OCI-M1 (cell line): ENCODE results near the gene GAB1.

Experiments
- DNase-seq: peaks from one replicate; lab custom pipeline; 2025; lab: John Stamatoyannopoulos, UW

Gene GAB1

DNA sequence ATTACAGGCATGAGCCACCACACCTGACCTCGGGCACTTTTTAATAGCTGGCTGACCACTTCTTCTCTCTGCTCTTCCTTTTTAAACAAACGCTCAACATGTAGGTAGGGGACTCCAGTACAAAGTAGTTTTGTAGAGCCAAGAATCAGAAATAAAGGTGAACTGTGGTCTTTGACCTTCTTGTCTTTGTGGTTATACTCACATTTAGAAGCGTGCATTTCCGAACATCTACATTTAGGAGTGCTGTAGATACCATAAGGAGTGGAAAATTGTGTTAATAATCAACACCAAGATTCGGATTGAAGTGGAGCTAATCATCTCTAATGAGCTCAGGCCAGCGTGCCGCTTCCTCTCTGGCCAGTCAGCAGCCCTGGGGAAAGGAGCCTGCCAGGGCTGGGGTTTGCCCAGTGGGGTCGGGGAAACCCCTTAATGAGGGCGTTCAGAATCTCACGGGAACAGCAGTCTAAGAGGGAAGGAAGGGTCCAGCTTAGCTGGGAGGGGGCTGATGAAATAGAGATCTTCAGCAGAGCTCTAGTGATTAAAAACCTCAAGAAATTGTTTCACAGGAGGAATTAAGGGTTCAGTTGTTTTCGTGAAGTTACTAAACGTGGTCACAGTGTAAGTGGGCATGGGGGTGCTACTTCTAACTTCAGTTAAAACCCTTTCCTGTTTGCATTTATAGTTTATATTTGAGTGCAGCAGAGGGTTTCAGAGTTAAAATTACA is 81.2 kb downstream of the GAB1 start:
- no peak for DNase-seq

DNA sequence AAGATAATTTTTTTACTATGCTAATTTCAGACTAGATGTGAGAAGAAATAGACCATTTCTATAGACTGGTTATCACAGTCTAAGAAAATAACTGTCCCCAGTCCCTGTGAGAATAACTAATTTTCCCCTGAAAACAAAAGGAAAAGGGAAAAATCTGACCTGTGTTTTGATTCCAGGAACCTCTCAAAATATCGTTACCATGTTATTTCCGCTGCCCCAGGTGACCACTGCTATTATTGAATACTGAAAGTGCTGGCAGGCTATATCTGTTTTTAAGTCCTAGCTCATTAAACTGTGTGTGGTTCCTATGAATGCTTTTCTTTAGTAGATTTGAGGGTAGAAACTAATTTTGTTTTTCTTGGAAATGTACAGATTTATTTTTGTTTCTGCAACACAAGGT is 83.6 kb downstream of the GAB1 start:
- no peak for DNase-seq

DNA sequence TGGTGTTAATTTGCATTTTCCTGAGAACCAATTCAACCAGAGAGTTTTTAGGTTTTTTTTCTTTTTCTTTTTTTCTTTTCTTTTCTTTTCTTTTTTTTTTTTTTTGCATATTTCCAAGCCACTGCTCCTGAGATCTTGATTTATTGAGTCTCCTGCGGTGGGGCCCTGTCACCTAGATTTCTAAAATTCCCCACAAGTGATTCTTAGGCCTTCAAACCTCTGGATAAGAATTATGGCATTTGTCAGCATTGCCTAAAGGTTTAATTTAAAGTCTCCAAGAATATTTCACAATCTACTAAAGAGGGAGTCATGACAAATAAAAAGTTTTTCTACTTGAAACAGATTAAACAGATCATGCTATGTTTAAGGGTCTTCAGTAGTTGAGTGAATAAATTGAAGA is 84.9 kb downstream of the GAB1 start:
- no peak for DNase-seq

DNA sequence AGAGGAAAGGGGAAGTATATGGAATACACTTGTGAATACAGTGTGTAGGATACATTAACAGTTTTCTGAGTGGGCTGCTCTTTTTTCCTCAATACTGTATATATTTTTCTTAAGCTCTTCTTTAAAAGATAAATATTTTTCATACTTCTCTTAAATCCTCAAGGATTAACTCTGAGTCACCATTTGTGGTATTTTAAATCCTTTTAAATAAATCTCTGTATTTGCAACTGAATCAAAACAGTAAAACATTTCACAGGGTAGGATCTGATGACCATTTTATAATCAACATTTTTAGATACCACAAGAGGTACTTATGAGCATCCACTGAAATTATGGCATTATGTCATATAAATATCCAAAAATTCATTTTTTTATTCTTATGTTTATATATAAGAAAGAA is 87.6 kb downstream of the GAB1 start:
- DNase-seq = no peak

DNA sequence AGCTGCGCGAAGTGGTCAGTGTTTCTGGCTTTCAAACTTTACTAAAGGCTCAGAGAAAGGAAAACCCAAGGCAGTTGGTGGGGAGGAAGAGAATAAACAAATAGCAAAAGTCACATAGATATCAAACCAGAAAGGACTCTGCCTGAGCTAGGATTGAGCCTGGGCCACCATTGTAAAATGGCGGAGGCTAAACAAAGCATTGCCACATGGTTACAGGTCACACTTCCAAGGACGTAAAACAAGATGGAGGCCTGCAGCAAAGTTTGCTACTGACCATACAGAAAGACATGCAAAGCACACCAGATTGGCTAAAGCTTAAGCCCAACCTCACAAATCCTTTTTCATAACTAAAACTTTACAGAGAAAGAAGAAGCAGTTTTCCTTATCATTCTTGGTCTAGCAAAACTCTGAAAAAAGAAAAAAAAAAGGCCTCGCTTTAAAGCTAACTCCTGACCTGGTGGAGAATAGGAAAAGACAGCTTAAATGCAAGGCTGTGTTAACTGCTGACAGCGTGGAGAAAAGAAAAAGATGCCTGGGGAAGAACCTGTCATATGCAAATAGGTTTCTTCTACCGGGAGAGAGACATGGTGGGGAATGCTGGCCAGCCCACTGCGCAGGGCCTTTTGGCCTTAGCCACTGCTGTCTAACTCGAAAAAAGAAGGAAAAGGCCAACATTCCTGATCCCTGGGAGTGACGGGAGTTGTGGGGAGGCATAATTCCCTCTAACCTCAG is 95.0 kb downstream of the GAB1 start:
- no peak for DNase-seq

DNA sequence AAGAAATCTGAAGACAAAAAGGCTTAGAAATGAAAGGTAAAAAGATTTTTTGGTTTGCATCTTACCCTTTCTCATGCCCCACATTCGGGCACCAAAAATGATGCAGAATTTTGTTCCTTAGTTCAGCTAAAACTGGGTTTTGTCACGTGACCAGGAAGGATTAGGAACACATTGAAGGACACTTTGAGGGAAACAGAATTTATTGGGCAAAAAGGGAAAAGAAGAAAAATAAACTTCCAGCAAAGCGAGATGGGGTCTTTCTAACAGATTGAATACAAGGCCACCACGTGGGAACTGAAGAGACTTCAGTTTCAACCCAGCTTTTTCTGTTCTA is 95.5 kb downstream of the GAB1 start:
- no peak for DNase-seq

DNA sequence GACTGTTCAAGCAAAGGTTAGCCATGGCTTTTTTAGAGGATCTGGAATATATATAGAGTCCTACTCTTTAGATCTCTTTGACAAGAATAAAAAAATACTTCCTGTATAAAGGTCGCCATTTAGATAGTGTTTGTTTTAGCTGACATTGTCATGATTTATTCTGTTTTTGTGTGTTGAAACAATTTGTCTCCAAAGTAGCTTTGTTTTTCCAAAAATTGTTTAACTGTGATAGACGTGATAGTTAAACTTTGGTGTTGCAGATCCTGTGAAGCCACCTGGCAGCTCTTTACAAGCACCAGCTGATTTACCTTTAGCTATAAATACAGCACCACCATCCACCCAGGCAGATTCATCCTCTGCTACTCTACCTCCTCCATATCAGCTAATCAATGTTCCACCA is 96.6 kb downstream of the GAB1 start:
- DNase-seq = no peak

DNA sequence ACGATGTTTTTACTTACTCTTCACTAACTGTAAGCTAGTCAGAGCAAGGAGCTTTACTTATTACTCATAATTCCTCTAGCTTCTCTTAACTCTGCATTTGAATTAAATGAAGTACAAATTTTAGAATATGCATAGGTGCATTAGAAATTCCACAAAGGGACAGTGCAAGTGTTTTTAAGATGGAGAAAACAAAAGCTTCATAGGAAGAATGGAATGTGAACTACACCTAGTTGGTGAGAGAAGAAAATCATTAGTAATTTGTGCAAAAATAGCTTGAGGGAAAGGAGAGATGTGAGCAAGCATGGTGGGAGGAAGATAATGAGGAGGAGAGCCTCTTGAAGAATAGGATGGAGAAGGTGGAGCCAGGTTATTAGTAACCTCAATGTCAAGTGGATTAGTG is 99.3 kb downstream of the GAB1 start:
- DNase-seq = no peak

DNA sequence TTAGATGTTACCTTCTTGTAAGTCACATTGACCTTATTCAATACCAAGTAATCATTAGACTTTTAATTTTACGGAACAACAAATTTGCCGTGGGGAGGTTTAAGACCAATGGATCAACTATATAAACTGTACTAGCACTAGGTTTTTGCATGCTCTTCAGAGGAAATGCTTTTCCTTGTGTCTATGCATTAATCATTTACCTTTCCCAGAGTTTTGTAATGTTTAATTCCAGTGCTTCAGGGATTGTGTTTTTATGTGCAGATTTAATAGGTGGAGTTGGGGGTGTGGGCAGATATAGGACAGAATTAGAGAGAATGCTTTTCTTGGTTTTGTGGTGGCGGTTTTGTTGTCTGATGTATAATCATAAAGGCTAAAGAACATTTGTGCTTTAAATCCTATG is 100.8 kb downstream of the GAB1 start:
- no peak for DNase-seq

DNA sequence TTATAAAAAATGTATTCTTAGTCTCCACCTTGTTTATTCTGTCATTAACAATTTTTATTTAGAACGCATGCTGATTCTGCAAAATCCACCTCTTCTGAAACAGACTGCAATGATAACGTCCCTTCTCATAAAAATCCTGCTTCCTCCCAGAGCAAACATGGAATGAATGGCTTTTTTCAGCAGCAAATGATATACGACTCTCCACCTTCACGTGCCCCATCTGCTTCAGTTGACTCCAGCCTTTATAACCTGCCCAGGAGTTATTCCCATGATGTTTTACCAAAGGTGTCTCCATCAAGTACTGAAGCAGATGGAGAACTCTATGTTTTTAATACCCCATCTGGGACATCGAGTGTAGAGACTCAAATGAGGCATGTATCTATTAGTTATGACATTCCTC is 101.3 kb downstream of the GAB1 start:
- DNase-seq = no peak

DNA sequence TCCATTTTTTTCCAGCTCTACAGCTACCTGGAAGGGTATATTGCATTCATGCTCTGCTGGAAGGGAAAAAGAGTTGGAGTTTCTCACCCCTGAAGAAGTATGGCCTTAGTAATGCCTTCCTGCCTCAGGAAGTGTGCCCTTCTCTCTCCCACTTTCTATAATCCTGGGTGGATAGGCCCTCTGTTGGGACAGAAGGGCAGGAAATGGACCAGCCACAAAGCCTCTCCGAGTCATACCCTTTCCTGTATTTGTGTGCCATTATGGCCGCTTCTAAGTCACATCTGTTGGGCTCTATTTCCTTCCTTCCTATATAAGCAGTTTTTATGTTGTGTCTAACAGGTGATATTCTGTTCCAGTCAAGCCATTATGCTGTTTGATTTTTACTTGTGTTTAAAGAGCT is 102.0 kb downstream of the GAB1 start:
- DNase-seq = no peak

DNA sequence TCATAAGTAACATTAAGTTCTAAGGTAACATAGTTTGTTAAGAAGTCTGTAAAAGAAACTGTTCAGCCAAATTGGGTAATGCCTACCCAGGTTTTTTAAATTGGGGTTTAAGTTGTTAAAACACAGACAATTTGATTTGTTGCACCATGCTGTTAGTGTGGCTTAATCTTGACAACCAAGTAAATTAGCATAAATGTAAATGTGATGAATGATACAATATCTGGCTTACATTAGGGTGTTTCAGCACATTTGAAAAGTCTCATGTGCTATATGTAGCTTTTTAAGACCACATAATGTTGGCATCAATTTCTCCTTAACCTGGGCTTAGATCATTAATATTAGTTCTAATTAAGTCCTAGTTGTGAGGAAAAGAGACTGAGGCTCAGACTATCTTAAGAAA is 104.4 kb downstream of the GAB1 start:
- no peak for DNase-seq

DNA sequence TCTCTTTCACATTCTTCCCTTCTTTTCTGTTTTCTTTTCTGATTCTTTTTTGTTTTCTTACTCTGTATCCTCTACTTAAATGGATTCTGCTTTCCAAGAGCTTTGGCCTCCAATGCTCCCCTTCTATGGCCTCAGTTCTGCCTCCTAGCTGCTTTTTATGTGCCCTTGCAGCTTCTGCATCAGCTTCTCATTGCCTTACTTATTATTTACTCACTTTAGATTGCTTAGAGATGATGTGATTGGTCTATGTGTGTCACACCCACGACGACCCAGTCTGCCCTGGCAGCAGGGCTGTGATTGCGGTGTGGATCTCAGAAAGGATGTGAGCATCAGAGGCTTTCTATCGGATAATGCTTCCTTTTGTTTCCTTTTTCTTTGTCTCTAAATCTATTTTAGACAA is 105.0 kb downstream of the GAB1 start:
- no peak for DNase-seq

DNA sequence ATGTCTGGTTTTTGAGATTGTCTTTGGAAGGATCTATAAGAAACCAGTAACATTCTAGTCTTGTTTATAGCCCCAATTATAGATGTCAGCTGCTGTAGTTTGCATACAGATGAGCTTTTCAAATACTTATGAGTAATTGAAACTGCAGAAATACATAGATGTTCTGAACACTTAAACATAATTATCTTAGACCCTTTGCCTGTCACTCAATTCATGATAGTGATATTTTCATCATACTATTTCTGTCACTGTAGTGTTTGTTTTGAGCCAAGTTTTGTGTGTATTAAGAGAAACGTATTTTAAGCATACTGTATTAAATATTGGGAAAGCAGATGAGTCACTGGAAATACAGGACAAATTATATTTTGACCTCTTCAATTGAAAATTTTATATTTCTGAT is 107.1 kb downstream of the GAB1 start:
- DNase-seq = no peak

DNA sequence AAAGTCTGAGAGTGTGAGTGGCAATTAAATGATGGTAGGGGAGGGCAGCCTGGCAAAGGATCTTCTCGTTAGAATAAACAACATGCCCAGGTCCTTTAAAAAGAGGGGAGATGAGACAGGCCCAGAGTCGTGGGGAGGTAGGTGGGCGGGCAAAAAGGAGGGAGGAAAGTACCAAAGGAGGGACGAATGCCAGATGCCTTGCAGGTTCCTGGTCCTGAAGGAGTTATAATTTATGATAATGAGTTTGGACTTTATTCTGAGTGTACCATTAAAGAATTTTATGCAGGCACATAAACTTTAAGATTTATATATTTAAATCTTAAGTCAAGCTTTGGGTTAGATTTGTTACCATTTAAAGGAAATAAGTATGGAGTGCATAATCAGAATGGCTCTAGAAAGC is 114.5 kb downstream of the GAB1 start:
- no peak for DNase-seq

DNA sequence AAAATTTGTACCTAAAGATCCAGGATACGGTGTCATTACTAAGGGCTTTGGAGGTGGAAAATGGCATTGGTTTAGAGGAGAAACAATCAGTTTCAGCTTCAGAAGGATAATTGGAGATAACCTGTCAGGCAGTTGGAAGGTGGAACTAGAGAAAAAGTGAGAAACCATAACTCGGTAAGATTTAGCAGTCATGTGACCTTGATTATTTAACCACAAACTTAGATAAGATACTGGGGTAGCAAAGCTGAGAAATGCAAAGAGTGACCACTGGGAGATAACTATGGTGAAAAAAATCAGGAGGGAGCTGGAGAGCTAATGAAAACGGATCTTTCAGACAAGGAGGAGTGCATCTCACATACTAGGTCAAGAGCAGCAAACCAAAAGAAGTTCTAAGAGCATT is 118.5 kb downstream of the GAB1 start:
- peak; percentile 58 for DNase-seq

DNA sequence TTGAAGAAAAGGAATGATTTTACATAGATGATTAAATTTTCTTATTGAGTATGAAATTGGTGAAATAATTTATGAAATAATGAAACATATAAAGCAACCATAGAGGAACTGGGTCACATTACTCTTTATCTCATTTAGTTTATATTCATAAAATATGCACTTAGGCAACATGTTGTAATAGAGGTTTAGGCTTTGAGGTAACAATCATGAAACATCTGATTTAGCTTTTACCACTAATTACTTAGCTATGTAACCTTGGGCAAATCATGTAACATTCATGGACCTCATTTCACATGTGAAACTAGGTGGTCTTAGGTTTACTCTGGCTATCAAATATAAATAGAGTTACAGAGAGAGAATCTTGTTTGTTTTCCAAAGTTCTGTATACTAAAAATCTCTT is 122.3 kb downstream of the GAB1 start:
- no peak for DNase-seq

DNA sequence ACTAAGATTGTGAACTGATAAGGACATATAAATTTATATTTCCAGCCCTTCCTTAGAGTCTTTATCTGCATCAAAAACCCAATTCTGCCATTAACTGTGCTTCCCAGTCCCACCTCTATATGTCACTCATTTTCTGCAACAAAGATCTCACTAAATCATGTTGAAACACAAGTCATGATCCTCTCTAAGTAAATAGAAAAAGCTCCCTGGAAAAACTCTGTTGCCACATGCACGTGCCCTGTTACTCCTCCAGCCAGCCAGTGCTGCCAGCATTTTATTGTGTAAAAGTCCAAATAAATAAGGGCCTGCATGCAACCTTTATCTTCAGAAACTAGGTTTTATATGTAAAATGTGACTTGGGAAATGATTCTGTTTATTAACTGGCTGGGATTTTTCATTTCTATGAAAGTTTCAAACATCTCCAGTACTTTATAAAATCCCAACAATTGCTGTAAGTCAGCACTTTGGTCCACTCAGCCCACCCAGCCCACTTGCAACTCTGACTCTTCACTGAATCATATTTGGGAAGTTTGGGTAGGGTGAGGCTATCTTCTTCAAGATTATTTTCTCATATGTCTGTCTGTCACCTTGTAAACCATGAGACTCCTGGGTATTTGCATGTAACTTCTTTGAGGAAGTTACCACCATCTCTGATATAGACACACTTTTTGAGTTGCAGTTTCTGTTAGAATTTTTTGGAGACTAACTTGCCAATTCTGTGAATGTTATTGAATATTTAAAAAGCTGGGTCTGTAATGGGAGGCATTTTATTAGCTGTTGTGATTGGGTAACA is 136.9 kb downstream of the GAB1 start:
- DNase-seq = peak; percentile 19

DNA sequence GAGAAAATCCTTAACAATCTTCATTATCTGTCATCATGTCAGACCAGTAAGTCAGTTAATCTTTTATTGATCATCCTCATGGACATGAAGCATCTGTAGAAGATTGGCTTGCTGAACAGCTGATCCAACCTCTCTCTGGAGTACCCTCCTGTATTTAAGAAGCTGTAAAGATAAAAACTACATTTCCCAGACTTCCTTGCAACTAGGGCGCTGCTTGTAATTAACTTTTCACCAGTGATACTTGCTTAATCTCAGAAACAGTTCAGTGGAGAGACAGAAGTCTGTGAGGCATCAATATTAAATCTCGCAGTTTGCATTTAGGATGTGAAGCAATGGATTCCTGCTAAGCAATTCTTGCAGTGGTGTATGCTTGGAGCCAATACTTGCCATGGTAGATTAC is 140.8 kb downstream of the GAB1 start:
- no peak for DNase-seq

DNA sequence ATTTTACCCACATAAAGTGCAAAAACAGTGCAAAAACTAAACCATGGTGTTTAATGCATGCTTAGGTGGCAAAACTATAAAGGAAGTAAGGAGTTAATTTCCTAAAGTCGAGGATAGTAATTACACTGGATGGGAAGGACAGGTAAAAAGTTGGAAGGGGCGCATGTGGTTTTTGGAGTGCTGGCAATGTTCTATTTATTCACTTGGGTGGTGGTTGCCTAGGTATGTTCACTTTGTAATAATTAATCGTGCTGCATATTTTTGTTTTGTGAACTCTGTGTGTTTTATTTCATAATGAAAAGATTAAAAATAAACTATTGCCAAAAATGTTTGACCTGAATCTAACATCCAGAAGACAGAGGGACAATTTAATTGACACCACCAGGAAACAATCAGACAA is 144.7 kb downstream of the GAB1 start:
- DNase-seq = no peak

DNA sequence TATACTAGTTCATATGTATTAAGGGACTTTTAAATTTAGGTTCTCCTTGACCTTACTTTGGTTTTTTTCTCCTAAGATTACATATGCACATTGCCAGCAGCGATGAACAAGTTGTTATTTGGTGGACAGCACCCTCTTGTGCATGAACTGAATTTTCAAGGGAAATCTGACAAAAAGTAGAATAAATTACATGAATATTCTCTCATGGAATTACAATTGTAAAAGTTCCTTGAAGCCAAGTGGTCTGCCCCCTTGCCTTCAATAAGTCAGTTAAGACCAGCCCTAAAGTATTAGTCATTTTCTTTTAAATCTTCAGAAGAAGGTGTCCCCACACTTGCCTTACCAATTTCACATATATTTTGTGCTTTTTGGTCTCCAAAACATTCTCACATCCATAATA is 146.2 kb downstream of the GAB1 start:
- DNase-seq = peak; percentile 80

DNA sequence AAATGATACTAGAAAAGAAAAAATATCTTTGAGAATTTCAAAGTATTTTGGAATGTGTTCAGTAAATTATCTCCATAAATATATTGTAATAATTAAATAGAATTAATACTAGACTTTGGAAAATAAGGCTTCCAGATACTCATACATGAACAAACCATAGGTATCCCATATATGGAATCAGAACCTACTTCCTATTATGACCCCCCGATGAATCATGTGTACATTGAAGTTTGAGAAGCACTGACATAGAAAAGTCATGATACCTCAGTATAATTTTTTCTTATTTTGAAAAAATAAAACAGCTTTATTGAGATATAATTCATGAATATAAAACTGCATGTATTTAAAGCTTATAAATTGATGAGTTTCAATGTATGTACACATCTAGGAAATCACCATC is 149.6 kb downstream of the GAB1 start:
- no peak for DNase-seq

DNA sequence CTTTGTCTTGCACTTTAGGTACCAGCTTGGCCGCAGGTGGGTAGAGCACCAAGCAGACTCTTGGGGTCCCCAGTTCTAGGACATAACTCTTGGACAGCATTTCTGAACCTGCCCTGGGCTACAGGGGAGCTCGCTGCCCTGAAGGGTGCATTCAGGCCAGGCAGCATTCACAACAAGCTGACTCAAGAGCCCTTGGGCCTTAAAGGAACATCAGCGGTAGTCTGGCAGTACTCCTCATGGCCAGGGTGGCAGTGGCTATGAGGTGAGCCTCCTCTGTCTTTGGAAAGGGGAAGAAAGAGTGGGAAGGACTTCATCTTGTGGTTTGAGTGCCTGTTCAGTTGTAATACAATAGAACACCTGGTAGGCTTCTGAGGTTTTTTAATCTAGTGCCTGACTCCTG is 152.0 kb downstream of the GAB1 start:
- DNase-seq = no peak
